Neural crest cell (in vitro differentiated cells): Measurements from ENCODE around the gene CCL2. TPM values are rescaled to one million over a fixed set of nuclear protein-coding genes. Genes with fewer than 3 reads are reported as not detected.

Experiments used
- DNase-seq: peaks from one replicate; pipeline ENCODE4 v3.0.0; 2021; ENCODE audit warnings: low read depth, mixed read lengths, low spot score
- H3K27ac Mint-ChIP-seq: one replicate; pipeline ENCODE4 v1.8.0; 2021; ENCODE audit warnings: mild to moderate bottlenecking, mixed read lengths; ENCODE audit not compliant: unreplicated experiment
- H3K27me3 Mint-ChIP-seq: 2 replicates; pipeline ENCODE4 v1.8.0; 2021; ENCODE audit warnings: low read depth, mild to moderate bottlenecking, mixed read lengths
- H3K36me3 Mint-ChIP-seq: 2 replicates; pipeline ENCODE4 v1.8.0; 2021; ENCODE audit warnings: low read depth, mild to moderate bottlenecking, mixed read lengths
- H3K4me1 Mint-ChIP-seq: 2 replicates; pipeline ENCODE4 v1.8.0; 2021; ENCODE audit warnings: mixed read lengths
- H3K4me3 Mint-ChIP-seq: one replicate; pipeline ENCODE4 v1.8.0; 2021; ENCODE audit warnings: mild to moderate bottlenecking, mixed read lengths
- H3K9me3 Mint-ChIP-seq: 2 replicates; pipeline ENCODE4 v1.8.0; 2021; ENCODE audit warnings: mixed read lengths
- total RNA-seq: library from RNA; stranded (reverse); gene quantifications from 2 replicates; pipeline ENCODE4 v1.2.1, GENCODE V29; 2021
- TF ChIP-seq, protein P1 (sequence below): fragments of 200-600 bp; sonication (generic); conservative IDR thresholded peaks from 2 replicates; pipeline ENCODE4 v1.5.0; 2021; ENCODE audit warnings: antibody characterized with exemption, mild to moderate bottlenecking

The CCL2 gene
- total RNA-seq, 1 donor from 2014 or later: 3.5 TPM

- DNase-seq: no peak
- peaks cover 7% of the 10 kb centered on the region for H3K9me3 Mint-ChIP-seq
- peaks cover 47% of the 10 kb centered on the region for H3K27me3 Mint-ChIP-seq
- peaks cover under 1% of the 10 kb centered on the region for H3K36me3 Mint-ChIP-seq
- H3K4me1 Mint-ChIP-seq: peaks cover 12% of the 10 kb centered on the region
- H3K27ac Mint-ChIP-seq: no peak overlapping the region
- no peak overlapping the region for H3K4me3 Mint-ChIP-seq
- TF ChIP-seq, protein P1, sequence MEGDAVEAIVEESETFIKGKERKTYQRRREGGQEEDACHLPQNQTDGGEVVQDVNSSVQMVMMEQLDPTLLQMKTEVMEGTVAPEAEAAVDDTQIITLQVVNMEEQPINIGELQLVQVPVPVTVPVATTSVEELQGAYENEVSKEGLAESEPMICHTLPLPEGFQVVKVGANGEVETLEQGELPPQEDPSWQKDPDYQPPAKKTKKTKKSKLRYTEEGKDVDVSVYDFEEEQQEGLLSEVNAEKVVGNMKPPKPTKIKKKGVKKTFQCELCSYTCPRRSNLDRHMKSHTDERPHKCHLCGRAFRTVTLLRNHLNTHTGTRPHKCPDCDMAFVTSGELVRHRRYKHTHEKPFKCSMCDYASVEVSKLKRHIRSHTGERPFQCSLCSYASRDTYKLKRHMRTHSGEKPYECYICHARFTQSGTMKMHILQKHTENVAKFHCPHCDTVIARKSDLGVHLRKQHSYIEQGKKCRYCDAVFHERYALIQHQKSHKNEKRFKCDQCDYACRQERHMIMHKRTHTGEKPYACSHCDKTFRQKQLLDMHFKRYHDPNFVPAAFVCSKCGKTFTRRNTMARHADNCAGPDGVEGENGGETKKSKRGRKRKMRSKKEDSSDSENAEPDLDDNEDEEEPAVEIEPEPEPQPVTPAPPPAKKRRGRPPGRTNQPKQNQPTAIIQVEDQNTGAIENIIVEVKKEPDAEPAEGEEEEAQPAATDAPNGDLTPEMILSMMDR: no peak
Observed at GRCh38 chr17:34219405-34219804, 35.7 kb upstream of the CCL2 start.

- H3K27ac Mint-ChIP-seq: no peak overlapping the region
- peaks cover 12% of the 10 kb centered on the region for H3K4me1 Mint-ChIP-seq
- H3K27me3 Mint-ChIP-seq: peaks cover 54% of the 10 kb centered on the region
- H3K4me3 Mint-ChIP-seq: no peak overlapping the region
- H3K36me3 Mint-ChIP-seq: no peaks in the 10 kb centered on the region
- peaks cover 6% of the 10 kb centered on the region for H3K9me3 Mint-ChIP-seq
- TF ChIP-seq, protein P1: no peak
- DNase-seq: no peak
Observed at GRCh38 chr17:34220045-34220751, 34.9 kb upstream of the CCL2 start.

DNA sequence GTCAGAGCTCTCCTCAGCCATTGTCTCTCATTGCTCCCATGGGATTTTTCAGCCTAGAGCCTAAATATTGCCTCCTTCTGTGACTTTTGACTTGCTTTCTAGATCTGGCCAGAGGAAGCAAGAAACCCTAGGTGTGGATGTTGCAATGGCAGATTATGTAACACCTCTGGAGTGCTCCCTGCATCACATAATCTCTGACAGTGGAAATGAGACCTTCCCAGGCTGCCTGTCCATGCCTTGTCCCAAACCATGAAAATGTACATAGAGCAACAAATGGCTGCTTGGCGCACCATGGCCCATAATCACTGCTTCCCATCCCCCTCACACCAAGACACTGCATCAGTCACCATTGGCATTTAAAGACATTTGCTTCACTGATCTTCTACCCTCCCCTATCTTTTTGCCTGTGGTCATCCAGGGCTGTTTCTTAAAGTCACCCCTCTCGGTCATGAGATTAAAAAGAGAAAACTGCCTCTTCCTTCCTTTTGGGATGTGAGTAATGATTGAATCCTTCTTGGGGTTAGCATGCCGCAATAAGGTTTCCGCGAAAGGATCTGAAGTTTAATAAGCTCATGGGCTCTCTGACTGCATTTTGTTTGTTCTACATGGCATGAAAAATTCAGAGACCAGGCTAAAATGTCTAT, 34.2 kb upstream of the CCL2 start:
- DNase-seq: no peak
- H3K4me1 Mint-ChIP-seq: peaks cover 12% of the 10 kb centered on the region
- H3K27ac Mint-ChIP-seq: no peak overlapping the region
- H3K9me3 Mint-ChIP-seq: peaks cover 6% of the 10 kb centered on the region
- no peaks in the 10 kb centered on the region for H3K36me3 Mint-ChIP-seq
- peaks cover 56% of the 10 kb centered on the region for H3K27me3 Mint-ChIP-seq
- H3K4me3 Mint-ChIP-seq: no peak overlapping the region
- TF ChIP-seq, protein P1: no peak

- TF ChIP-seq, protein P1: no peak
- Mint-ChIP-seq H3K27me3 (peaks cover 53% of the 10 kb centered on the region), H3K36me3 (no peaks in the 10 kb centered on the region), H3K4me1 (peaks cover 12% of the 10 kb centered on the region), H3K4me3 (no peak overlapping the region), H3K27ac (no peak overlapping the region), H3K9me3 (peaks cover 3% of the 10 kb centered on the region)
- DNase-seq: no peak
Observed at GRCh38 chr17:34221411-34221810, 33.7 kb upstream of the CCL2 start.

DNA sequence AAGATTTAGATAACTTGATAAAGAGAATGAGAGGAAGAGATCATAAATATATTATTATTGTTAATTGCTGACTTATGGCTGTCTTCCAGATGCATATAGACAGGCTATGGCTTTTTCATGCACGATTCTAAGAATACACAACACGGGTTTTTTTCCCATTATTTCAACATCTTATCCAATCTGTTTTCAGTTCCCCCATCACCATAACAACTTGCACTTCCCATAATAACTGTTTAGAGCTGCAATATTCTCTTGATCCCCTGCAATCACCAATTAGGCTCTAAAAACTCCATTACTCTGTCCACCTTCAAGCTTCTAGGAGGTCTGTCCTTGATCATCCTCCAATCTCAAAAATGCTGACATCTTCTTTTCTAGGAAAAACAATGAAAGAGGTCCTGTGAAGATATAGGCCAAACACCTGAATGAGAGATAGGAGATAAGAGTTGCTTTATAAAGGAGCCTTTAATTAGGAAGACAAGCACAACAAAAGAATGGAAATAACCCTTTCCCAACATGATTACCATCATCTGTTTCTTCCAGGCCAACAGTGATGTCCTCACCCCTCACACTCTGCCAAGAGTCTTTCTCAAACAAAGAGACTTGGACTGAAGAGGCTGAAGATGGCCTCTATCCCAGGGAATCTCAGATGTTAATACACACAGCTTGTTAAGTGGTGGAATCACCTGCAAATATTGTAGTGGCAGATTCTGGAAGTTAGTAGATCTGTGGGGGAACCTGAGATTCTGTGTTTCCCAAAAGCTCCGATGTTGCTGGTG, 32.2 kb upstream of the CCL2 start:
- H3K36me3 Mint-ChIP-seq: no peaks in the 10 kb centered on the region
- TF ChIP-seq, protein P1: no peak
- DNase-seq: no peak
- H3K9me3 Mint-ChIP-seq: peaks cover 3% of the 10 kb centered on the region
- no peak overlapping the region for H3K27ac Mint-ChIP-seq
- no peak overlapping the region for H3K4me3 Mint-ChIP-seq
- peaks cover 44% of the 10 kb centered on the region for H3K27me3 Mint-ChIP-seq
- peaks cover 12% of the 10 kb centered on the region for H3K4me1 Mint-ChIP-seq
